Thyroid gland (tissue), 4 donors: ENCODE measurements around the gene RAB3B.

Source experiments
- CTCF ChIP-seq, 6 experiments: fragments of 200-600 bp in 3 of 6; fragments of 450-650 bp in 3 of 6; sonication (generic) in 3 of 6; IDR thresholded peaks; one replicate each; pipeline ENCODE4 v1.5.1; 2016 to 2019; ENCODE audit warnings: antibody characterized with exemption in 6 of 6, mild to moderate bottlenecking in 2 of 6, inconsistent platforms in 1 of 6, moderate library complexity in 1 of 6
- POLR2A ChIP-seq, 2 donors: fragments of 450-650 bp; IDR thresholded peaks; one replicate each; pipeline ENCODE4 v1.6.1; 2017; ENCODE audit warnings: antibody characterized with exemption in 2 of 2, mild to moderate bottlenecking in 2 of 2, moderate library complexity in 1 of 2

GRCh38 chr1:51910221-51911000 lies 80.1 kb downstream of the RAB3B start:
- TF ChIP-seq CTCF (IDR thresholded peaks at IDR 0.05) = no peak
- TF ChIP-seq POLR2A (IDR thresholded peaks at IDR 0.05) = no peak
